HL-60 (cell line): Measurements from ENCODE around the gene ESRRB.

Source experiments
- DNase-seq, 2 experiments: peaks; one replicate each; pipeline ENCODE4 v3.0.0-alpha.2; 2010 to 2020; ENCODE audit warnings: low read depth in 1 of 2, low spot score in 1 of 2
- H3K27ac ChIP-seq: fragments of 250-450 bp; sonication (Bioruptor Pico); replicated peaks from 2 replicates; pipeline ENCODE4 v1.5.1; 2020; ENCODE audit warnings: mild to moderate bottlenecking, moderate library complexity
- H3K27me3 ChIP-seq: fragments of 250-450 bp; sonication (Bioruptor Pico); 2 replicates; pipeline ENCODE4 v1.5.1; 2021; ENCODE audit warnings: mild to moderate bottlenecking, moderate library complexity; ENCODE audit not compliant: insufficient read depth, poor library complexity, severe bottlenecking
- H3K4me3 ChIP-seq: replicated peaks from 2 replicates; pipeline ENCODE4 v1.5.1; 2011; ENCODE audit warnings: mild to moderate bottlenecking, control low read depth, low read length; ENCODE audit not compliant: insufficient read depth
- CTCF ChIP-seq: IDR thresholded peaks from one replicate; pipeline ENCODE4 v1.5.1; 2011; ENCODE audit warnings: low read length, control low read depth, inconsistent platforms; ENCODE audit not compliant: insufficient read depth
- GABPA ChIP-seq: IDR thresholded peaks from 2 replicates; pipeline ENCODE4 v1.6.1; 2012; ENCODE audit warnings: low read depth
- POLR2AphosphoS5 ChIP-seq: IDR thresholded peaks from 2 replicates; pipeline ENCODE4 v1.6.1; 2012; ENCODE audit warnings: low read depth
- REST ChIP-seq: IDR thresholded peaks from 2 replicates; pipeline ENCODE4 v1.6.1; 2012; ENCODE audit warnings: low read depth; ENCODE audit not compliant: insufficient replicate concordance
- SPI1 ChIP-seq: IDR thresholded peaks from 2 replicates; pipeline ENCODE4 v1.6.1; 2012; ENCODE audit warnings: low read depth, mild to moderate bottlenecking, borderline replicate concordance

The ESRRB gene

GRCh38 chr14:76495983-76496382 lies 120.0 kb downstream of the ESRRB start:
- no peaks in the 10 kb centered on the region for H3K27me3 ChIP-seq
- no peak overlapping the region for H3K27ac ChIP-seq
- TF ChIP-seq SPI1: no peak
- no peak for TF ChIP-seq CTCF
- TF ChIP-seq GABPA: no peak
- no peak for TF ChIP-seq REST
- TF ChIP-seq POLR2AphosphoS5: no peak
- H3K4me3 ChIP-seq: no peak overlapping the region
- no peak for DNase-seq

- TF ChIP-seq POLR2AphosphoS5 (no peak), GABPA (no peak), SPI1 (no peak), REST (no peak), CTCF (no peak)
- Histone ChIP-seq H3K4me3 (no peak overlapping the region), H3K27ac (no peak overlapping the region), H3K27me3 (no peaks in the 10 kb centered on the region)
- no peak for DNase-seq
Observed at GRCh38 chr14:76496595-76496994, 120.7 kb downstream of the ESRRB start.

GRCh38 chr14:76497550-76498462 lies 121.9 kb downstream of the ESRRB start:
- no peak for TF ChIP-seq CTCF
- TF ChIP-seq SPI1: no peak
- TF ChIP-seq REST: no peak
- no peak for TF ChIP-seq GABPA
- no peak for TF ChIP-seq POLR2AphosphoS5
- DNase-seq: no peak
- Histone ChIP-seq H3K27ac (no peak overlapping the region), H3K4me3 (no peak overlapping the region), H3K27me3 (no peaks in the 10 kb centered on the region)
